GF-D8 (cell line): ENCODE measurements around the gene ZNF519.
"Not testable (repeated sequence)": the region's sequence is repeated elsewhere in the genome, so short reads cannot be mapped to it uniquely, and the experiment has no call there.

ENCODE experiments used
- DNase-seq: peaks from one replicate; lab custom pipeline; 2025; lab: John Stamatoyannopoulos, UW

The ZNF519 gene

DNA sequence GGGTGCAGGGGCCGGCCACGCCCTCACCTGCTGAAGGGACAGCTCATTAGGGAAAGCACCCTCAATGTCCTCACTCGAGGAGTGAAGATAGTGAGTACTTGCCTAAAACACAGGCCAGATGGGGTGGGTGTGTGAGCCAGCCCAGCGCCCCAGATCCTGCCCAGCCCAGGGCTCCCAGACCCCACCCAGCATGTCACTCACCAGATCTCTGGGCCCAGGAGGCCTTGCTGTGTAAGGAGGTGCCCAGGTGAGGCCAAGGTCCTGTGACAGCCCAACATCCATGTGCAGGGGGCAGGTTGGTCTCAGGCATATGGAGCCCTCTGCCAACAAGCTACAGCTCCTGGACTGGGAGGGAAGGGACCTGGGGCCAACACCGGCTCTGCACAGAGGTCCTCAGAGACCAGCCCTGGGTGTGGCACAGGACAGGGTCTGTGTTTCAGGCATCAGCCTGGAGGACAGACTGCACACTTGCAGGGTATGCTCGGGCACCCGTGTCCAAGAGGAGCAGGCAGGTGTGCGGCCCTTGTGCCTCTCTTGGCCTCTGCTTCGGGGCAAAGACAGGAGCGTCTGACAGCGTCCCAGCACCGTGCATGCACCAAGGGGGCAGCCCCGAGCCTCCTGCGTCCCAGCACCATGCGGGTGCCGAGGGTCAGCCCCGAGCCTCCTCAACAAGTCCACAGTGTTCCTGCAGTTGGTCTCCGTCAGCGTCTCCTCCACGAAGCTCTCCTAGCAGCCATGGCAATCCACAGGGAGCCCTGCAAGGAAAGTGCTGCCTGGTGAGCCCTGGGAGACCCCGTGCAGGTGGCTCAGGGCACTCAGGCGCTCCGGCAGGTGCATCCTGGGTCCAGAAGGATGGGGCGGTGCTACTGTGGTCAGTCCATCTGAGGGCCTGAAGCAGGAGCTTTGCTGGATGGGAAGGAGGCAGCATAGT, 16.0 kb upstream of the ZNF519 start:
- not testable (repeated sequence) for DNase-seq

DNA sequence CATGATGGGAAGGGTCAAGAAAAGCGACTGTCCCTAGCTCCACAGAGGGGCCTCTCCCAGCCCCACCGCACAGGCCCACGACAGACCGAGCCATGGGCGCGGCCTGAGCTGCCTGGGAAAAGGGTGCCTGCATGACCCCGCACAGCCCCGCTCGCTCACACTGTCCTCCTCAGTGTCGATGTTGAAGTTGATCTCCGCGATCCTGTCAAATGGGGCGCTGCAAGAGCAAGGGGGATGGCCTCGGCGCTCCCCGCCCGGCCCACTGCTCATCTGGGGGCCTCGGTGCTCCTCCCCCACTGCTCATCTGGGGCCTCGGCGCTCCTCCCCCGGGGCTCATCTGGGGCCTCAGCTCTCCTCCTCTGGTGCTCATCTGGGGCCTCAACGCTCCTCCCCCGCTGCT, 14.5 kb upstream of the ZNF519 start:
- DNase-seq, result not testable (repeated sequence)

DNA sequence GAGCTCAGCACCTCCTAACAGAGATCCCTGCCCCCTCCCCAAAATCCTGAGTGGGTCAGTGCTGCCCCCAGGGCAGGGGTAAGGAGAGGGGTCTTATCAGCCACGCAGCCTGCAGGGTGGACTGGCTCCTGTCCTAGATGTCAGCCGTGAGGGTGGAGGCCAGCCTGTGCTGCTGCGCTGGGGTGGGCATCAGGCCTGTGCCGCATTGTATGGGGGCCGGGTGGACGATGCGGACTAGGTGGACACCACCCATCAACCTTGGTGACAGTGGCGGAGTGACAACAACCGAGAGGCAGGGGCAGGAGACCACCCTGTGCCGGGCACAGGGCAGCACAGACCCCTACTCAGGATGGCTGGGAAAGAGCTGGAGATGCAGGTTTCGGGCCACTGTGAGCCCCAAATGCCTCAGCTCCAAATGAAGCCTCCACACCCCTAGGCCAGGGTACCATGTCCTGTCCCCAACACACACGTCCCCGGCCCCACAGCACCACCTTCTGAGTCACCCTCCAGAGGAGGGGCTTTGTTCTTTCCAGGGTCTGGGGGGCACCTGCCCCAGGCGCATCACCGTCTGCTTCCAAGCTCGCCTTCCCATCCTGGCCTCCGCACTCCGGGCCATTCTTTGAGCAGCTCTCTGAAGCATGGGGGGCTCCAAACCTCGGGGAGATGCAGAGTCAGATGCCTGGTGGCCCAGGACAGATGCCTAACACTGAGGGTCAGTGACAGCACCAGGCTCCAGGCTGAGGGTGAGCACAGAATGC, 13.5 kb upstream of the ZNF519 start:
- not testable (repeated sequence) for DNase-seq

DNA sequence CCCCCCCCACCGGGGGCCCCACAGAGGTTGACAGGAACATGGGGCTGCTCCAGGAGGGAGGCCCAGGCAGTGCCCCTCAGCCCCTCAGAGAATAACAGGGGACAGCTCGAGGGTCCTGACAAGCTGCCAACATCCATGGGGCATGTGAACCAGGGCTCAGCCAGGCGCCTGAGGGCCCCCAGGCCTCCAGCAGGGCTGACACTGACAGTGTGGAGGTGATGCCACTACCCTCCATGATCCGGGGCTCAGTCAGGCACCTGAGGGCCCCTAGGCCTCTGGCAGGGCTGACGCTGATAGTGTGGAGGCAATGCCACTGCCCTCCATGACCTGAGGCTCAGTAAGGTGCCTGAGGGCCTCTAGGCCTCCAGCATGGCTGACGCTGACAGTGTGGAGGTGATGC, 12.8 kb upstream of the ZNF519 start:
- not testable (repeated sequence) for DNase-seq

DNA sequence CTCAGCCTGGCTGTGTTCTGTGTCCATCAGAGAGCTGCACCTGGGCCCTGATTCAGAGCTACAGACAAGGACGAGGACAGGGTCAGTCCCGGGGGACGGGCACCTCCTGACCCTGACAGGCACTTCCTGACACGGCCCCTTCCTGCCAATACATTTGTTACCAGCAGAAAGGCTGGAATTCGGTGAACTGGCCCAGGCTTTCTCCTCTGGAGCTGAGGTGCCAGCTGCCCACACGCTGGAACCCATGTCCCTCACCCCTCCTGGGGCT, 12.3 kb upstream of the ZNF519 start:
- DNase-seq, result no peak

DNA sequence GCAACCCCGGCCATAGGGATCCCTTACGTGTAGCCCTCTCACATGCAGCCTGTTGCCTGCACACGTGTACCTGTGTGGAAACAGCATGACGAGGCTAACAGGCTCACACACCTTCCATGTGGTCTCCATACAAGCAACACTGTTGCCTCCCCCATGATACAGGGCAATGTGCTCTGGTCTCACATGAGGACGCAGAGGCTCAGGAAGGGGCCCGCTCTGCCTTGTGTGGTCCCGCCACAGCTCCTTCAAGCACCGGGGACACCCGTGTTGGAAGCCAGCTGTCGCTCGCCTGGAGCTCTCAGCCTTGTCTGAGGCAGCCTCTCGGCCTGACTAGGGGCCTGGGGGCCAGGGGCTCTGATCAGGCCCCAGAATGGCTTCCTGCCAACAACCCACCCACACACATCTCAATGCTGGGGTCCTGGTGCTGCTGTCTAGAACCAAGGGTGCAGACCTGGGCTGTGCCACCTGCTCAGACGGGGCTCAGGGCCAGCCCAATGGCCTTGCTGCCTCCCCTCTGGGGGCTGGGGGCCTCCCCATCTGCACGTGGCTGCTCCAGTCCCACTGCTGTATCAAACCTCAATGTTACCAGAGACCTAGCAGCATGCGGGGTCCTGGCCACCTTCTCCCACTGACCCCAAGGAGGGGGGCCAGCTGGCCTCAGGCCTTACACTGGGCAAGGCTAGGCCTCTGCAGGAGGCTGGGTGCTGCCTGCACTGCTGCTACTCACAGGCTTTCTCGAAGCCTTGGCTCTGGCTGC, 11.8 kb upstream of the ZNF519 start:
- not testable (repeated sequence) for DNase-seq

DNA sequence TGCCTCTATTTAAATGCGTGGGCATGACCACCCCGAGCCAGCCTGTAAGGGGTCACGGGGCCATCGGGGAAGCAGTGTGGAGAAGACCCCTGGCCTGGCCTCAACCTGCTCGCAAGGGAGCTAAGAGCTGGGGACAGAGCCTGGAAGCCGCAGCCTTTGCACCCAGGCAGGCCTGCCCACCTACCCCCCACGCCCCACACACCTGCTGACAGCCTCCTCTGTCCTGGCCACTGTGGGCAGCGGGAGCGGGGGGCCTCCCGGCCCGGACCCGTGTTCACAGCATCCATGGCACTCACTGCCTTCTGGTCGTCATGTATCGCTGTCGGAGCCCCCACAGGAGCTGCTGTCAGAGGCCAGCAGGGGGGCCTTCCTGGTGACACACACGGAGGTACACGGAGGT, 11.2 kb upstream of the ZNF519 start:
- DNase-seq, result not testable (repeated sequence)

DNA sequence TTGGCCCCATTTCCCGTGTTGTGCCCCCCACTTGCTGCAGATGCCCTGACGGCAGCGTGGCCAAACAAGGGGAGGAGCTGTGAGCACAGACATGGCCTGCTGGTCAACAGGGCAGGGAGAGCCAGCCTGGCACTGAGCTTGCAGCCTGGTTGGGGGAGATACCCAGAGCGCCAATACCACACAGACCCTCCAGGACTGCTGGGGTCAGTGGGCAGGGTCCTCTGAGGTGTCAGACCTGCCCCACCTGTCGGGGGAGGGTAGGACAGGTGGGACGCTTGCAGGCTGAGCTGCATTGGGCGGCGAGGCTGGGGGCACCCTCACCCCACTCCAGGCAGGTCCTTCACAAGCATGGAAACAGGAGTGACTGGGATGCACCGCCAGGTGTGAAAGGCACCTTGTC, 9.9 kb upstream of the ZNF519 start:
- DNase-seq, result not testable (repeated sequence)

DNA sequence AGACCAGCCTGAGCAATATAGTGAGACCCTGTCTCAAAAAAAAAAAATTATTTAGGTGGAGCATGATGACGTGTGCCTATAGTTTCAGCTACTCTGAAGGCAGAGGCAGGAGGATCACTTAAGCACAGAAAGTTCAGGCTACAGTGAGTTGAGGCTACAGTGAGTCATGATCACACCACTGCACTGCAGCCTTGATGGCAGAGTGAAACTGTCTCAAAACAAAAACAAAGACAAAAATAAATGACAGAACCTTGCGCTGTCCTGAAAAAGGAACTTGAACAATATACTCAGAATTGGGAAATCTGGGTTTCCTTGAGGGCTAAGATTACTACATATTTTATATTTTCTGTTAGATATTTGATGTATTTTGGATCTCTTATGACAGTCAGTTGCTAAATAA, 7.3 kb upstream of the ZNF519 start:
- DNase-seq, result not testable (repeated sequence)

DNA sequence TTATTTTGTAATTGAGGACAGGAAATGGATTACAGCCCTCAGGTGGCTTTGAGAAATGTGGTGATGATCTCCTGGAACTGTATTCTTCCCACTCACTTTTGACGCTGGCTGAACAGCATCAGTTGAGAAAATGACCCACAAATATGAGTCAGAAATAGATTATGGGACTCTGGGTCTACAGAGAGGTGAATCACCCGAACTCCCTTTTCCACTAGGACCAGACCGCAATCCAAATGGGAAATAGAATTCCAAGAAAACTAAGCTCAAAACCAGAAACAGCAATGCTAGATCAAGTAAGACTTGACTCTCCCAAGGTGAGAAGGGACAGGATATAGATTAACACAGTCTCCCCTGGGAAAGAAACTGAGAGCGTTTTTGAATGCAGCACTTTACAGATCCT, 5.7 kb upstream of the ZNF519 start:
- not testable (repeated sequence) for DNase-seq

DNA sequence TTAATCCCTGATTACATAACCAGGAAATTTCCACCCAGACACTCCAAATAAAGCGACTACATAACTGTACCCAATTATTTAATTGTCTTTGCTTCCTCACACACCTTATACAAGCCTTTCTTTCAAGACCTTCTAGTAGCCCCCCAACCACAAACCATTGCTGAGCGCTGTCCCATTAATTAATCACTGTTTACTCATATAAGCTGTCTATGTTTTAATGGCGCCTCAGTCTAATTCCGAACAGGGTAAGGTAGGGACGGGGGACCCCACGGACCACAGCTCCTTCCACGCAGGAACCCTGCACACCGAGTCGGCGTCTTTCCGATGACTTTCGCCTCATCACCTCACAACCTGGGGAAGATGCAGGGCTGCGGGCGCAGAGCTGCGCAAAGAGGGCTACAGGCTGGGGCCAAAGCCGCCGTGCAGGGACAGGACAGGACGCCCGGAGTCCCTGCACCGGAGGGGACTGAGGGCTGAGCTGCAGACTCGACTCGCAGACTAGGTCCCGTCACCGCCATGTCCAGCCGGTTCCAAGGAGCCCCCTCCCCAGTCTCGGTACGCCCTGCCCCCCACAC, 452 bp downstream of the ZNF519 start:
- DNase-seq, result not testable (repeated sequence)

DNA sequence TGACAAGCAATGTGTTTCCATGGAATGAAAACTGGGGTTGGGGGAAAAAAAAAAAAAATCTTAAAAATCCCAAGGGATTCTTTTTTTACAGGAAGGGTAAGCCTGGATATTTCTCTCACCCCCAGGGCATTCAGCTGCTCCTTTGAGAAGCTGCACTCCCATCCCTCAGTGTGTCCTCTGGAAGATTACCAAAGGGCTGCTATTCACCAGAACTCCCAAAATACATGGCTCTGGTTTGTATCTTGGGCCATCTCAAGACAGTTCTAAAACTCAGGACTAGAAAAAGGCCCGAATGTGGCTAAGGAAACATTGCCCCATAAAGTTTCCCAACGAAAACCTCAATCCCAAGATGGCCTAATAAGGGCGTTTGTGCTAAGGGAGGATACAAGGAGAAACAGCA, 1.4 kb downstream of the ZNF519 start:
- DNase-seq, result not testable (repeated sequence)

DNA sequence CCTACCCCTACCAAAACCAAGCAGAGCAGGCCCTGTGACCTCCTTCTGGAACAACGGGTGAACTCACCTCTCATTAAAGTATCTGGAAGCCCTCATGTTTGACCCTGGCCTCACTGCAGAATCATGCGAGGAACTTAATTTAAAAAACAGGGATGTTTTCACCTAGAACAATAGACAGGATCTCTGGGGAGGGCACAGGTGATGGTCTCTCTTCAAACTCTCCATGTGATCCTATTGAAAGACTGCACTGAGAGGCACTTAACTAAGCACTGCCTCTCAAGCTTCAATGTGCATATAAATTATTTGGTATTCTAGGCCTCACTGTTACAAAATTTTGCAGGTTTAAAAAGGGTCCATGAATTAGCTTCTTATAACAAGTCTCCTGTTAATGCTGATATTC, 7.5 kb downstream of the ZNF519 start:
- DNase-seq, result no peak

DNA sequence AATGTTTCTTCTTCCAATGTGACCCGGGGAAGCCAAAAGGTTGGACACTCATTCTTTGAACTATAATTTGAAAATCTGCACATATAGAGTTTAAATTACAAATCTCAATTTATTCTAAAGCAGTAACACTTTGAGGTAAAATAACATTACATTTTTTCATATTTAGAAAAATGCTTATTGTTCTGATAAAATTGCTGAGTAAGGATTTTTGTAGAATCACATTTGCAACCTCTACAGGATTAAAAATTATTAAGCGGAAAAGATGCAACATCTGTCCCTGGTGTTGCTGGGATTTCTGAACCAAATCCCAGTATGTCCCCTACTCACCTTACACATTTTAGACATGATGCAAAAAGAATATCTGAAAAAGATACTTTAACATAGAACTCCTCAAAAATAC, 10.1 kb downstream of the ZNF519 start:
- no peak for DNase-seq

DNA sequence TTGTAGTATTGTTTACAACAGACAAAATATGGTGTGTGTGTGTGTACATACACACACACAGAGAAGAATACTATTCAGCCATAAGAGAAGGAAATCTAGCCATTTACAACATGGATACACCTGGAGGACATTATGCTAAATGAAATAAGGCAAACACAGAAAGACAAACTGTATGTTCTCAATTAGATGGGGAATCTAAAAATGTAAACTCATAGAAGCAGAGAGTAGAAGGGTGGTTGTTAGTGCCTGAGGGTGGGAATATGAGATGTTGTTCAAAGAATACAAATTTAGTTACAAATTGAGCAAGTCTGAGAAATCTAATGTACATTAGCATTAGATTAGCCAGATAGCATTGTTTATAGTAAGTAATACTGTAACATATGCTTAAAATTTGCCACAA, 11.3 kb downstream of the ZNF519 start:
- DNase-seq, result no peak

DNA sequence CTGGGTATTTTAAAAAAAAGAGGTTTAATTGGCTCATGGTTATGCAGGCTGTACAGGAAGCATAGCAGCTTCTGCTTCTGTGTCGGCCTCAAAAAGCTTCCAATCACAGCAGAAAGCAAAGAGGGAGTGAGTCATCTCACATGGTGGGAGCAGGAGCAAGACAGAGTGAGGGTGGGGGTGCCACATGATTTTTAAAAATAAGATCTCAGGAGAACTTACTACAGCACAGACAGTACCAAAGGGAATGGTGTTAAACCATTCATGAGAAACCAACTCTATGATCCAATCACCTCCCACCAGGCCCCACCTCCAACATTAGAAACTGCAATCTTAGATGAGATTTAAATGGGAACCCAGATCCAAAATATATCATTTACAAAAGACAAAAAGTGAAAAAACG, 14.6 kb downstream of the ZNF519 start:
- DNase-seq, result no peak

DNA sequence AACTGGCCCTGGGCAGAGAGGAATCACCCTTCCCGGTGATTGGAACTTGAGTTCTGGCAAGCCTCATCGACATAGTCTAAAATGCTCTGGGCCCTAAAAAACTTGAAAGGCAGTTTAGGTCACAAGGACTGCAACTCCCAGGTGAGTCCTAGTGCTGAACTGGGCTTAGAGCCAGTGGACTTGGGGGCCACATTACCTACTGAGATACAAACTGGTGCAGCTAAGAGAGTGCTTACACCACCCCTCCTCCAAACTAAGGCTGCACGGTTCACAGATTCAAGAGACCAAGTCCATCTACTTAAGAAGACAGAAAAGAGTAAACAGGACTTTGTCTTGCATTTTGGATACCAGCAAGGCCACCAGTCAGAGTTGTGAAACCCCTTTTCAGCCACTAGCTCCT, 25.3 kb downstream of the ZNF519 start:
- no peak for DNase-seq

DNA sequence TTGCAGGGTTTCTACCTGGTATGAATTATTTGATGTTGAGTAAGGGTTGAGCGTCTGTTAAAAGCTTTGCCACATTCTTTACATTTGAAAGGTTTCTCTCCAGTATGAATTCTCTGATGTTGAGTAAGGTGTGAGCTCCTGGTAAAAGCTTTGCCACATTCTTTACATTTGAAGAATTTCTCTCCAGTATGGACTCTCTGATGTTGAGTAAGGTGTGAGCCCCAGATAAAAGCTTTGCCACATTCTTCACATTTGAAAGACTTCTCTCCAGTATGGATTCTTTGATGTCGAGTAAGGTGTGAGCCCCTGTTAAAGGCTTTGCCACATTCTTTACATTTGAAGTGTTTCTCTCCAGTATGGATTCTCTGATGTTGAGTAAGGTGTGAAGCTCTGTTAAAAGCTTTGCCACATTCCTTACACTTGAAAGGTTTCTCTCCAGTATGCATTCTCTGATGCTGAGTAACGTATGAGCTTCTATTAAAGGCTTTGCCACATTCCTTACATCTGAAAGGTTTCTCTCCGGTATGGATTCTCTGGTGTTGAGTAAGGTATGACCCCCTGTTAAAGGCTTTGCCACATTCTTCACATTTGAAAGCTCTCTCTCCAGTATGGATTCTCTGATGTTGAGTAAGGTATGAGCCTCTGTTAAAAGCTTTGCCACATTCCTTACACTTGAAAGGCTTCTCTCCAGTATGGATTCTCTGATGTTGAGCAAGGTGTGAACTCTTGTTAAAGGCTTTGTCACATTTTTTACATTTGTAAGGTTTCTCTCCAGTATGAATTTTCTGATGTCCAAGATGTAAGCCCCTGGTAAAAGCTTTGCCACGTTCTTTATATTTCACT, 27.1 kb downstream of the ZNF519 start:
- DNase-seq, result no peak

DNA sequence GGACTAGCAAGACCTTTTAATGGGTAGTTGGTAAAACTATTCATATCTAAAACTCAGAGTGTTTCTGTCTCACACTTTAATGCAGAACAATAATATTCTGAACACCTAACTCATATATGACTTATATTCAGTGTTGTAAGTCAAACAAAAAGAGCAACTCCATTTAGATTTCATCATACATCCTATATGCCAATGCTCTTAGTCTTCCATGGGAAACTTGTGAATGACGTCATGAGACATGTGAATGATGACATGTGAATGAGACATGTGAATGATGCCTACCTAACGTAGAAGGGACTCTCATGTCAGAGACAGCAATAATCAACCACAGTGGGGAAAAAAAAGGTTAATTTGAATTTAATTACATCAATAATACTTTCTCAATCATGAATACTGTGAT, 28.0 kb downstream of the ZNF519 start:
- no peak for DNase-seq

DNA sequence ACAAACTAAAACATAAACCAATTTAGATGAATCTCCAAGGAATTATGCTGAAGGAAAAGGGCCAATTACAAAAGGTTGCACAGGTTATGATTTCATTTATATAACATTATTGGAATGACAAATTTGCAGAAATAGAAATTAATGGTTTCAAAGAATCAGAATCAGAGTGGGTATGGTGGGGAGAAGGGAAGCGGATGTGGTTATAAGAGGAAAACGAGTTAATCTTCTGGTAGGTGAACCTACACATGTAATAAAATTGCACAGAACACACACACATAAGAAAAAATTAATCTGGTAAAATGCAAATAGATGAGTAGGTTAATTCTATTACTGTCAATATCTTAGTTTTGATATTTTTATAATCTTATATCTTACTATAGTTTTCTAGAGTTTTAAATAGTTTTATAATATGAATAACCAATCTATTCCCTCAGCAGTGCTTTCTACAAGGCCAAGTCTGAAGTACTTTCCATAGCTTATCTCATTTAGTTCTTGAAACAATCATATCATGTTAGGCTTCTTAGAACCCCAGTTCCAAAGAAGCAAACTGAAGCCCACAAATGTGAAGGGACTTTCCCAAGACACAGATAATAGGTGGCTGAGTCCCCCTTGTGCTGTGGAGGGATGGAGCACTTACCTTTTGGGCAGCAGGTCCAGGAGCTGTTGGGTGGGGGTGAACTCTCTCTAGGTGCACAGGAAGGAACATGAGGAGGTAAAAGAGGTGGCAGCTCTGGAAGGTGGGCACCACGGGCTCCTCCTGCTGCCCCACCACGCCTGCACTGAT, 31.5 kb downstream of the ZNF519 start:
- DNase-seq, result no peak

DNA sequence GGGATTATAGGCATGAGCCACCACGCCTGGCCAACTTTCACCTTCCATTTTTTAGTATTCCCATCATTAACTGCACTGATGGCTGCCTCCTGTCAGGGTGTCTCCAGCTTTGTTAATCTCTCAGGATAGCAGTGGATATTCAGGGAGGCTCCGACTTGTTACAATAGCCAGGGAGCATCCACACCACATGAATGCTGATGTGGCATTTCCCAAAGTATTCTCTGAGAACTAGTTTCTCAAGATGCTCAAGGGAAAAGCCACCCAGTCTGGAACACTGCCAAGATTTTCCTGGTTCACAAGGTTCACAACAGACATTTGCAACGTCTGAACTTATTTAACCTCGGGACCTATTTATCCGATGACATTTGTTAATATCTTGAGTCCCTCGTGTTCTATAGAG, 33.8 kb downstream of the ZNF519 start:
- no peak for DNase-seq
